Transverse colon (tissue), 4 donors: ENCODE results near the gene SLC1A7. TPM values are rescaled to one million over a fixed set of nuclear protein-coding genes. Genes with fewer than 3 reads are reported as not detected.

ENCODE experiments used
- DNase-seq: peaks from one replicate; pipeline ENCODE4 v3.0.0-alpha.2; 2019
- H3K27ac ChIP-seq, 4 donors: fragments of 200-600 bp; sonication (generic); 2 replicates each; pipeline ENCODE4 v1.5.1; 2016 to 2018; ENCODE audit warnings: inconsistent platforms in 4 of 4
- H3K27me3 ChIP-seq: fragments of 200-600 bp; sonication (generic); 2 replicates; pipeline ENCODE4 v1.5.1; 2017; ENCODE audit warnings: inconsistent platforms
- H3K36me3 ChIP-seq, 4 donors: fragments of 200-600 bp; sonication (generic); 2 replicates each; pipeline ENCODE4 v1.5.1; 2017 to 2019; ENCODE audit warnings: inconsistent platforms in 4 of 4
- H3K4me1 ChIP-seq, 4 donors: fragments of 200-600 bp; sonication (generic); 2 replicates each; pipeline ENCODE4 v1.5.1; 2017 to 2020; ENCODE audit warnings: inconsistent platforms in 4 of 4
- H3K4me3 ChIP-seq, 4 donors: fragments of 200-600 bp; sonication (generic); 1 replicate in 1 of 4; 2 replicates in 3 of 4; pipeline versions ENCODE4 v1.5.1 to v1.6.1; 2017 to 2019; ENCODE audit warnings: inconsistent platforms in 4 of 4
- H3K9me3 ChIP-seq, 2 donors: fragments of 200-600 bp; sonication (generic); 2 replicates each; pipeline ENCODE4 v1.5.1; 2017 to 2019; ENCODE audit warnings: inconsistent platforms in 2 of 2
- CTCF ChIP-seq, 5 experiments: fragments of 200-600 bp in 3 of 5; fragments of 450-650 bp in 2 of 5; sonication (generic) in 3 of 5; IDR thresholded peaks; 1 replicate in 2 of 5; 2 replicates in 3 of 5; pipeline ENCODE4 v1.5.1; 2016 to 2017; ENCODE audit warnings: antibody characterized with exemption in 5 of 5, inconsistent platforms in 3 of 5, mild to moderate bottlenecking in 2 of 5, moderate library complexity in 1 of 5
- EP300 ChIP-seq: sonication (generic); formaldehyde crosslinking; IDR thresholded peaks from one replicate; pipeline ENCODE4 v1.6.1; 2017; ENCODE audit warnings: antibody characterized with exemption, low read depth
- POLR2A ChIP-seq: fragments of 450-650 bp; IDR thresholded peaks from one replicate; pipeline ENCODE4 v1.6.1; 2016; ENCODE audit warnings: antibody characterized with exemption, mild to moderate bottlenecking, moderate library complexity
- POLR2AphosphoS5 ChIP-seq, 3 donors: sonication (generic); formaldehyde crosslinking; IDR thresholded peaks; one replicate each; pipeline ENCODE4 v1.6.1; 2016; ENCODE audit warnings: antibody characterized with exemption in 3 of 3
- WGBS, 2 donors: methylation state at CpG; one replicate each; pipeline ENCODE4 v1.1.5; 2018; ENCODE audit warnings: low coverage in 1 of 2; 5-methylcytosine and 5-hydroxymethylcytosine counted together
- in situ Hi-C, 4 donors: fragments of 200-750 bp; cut with MboI; loops; one replicate each; pipeline versions ENCODE4 v1.15.0 to v1.15.1; 2017; ENCODE audit warnings: low sequenced_read_pairs in 3 of 4, low pct_ligation_motif_present in 1 of 4, low pct_unique_long_range_greater_than_20kb in 1 of 4
- intact Hi-C: fragments of 100-400 bp; cut with DNase I; formaldehyde crosslinking; loops from one replicate; pipeline ENCODE4 v1.15.1; 2023; ENCODE audit warnings: low total_unique reads
- total RNA-seq, 4 donors: library from RNA; depleted of rRNA; stranded (reverse); fragments of >200 nt; gene quantifications; one replicate each; pipeline ENCODE4 v1.1.0, GENCODE V29; 2016

The SLC1A7 gene
- total RNA-seq = 1 to 10 TPM in 3 of 4 donors, not detected in 1; 1.1 to 1.6 (median 1.6) TPM

DNA sequence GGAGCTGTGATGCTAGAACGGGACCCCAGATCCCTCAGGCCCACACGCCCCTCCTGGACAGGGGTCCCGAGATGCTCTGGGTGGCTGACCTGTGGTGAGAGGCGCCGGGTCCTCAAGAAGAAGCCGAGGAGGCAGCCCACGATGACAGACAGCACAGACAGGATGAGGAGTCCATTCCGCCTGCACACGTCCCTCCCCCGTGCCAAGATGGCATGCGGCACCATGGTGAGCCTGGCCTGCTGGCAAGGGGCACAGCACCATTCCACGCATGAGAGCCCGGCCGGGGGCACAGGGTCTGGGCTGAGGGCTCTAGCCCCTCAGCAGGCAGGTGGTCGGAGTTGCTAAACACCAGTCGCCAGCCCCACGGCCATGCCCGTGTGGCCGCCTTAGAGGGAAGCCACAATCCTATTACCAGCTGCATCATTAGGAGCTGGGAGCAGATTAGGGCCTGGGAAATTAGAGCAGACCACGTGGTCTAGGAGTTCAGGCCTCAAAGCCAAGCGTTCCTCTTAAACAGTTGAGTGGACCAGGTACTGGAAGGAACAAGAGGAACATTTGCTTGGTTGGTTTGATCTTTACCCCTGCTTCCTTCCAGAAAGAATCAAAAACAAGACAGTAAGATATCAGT, at the start of gene SLC1A7:
Gene SLC1A7, minus strand, starts transcription at position 413 of the 628 bp plus-strand sequence. Its CDS starts 189 bp downstream, at position 224.
- H3K9me3 ChIP-seq = peaks cover 0 to 3% of the 10 kb centered on the region in 2 donors
- TF ChIP-seq CTCF (IDR thresholded peaks at IDR 0.05) (no peak), POLR2A (no peak), POLR2AphosphoS5 (IDR thresholded peaks at IDR 0.05) (no peak), EP300 (no peak)
- no peaks in the 10 kb centered on the region for H3K36me3 ChIP-seq
- H3K4me3 ChIP-seq = no peak within 1 kb of the TSS
- no peaks in the 10 kb centered on the region for H3K27me3 ChIP-seq
- DNase-seq = no peak
- peaks cover 4 to 14% (median 7%) of the 10 kb centered on the region in 4 donors for H3K4me1 ChIP-seq
- intact Hi-C loops = no loop called here
- H3K27ac ChIP-seq = no peak within 1 kb of the TSS
- 80 to 91% methylated on average over 1 to 21 of the region's 21 CpGs for WGBS, 2 donors
- in situ Hi-C loops = no loop called here

GRCh38 chr1:53190210-53190611, 47.8 kb upstream of the SLC1A7 start:
- no peak overlapping the region for H3K27ac ChIP-seq
- peaks cover 0 to 14% (median 8%) of the 10 kb centered on the region in 4 donors for H3K4me1 ChIP-seq
- DNase-seq = no peak
- H3K4me3 ChIP-seq = no peak overlapping the region
- in situ Hi-C loops (loop anchor here in 2 of 4 donors (25.0 kb wide), 3 partner anchors 253 to 478 kb away; partner anchors contain the start of genes ECHDC2 (in 1 of the 2) and SCP2 (in 1 of the 2)), intact Hi-C loops (no loop called here)
- no peaks in the 10 kb centered on the region for H3K36me3 ChIP-seq
- 44 to 70% methylated on average over 2 to 10 of the region's 10 CpGs for WGBS, 2 donors
- TF ChIP-seq EP300 (no peak), POLR2AphosphoS5 (IDR thresholded peaks at IDR 0.05) (no peak), POLR2A (no peak), CTCF (IDR thresholded peaks at IDR 0.05) (no peak)
- H3K27me3 ChIP-seq = no peaks in the 10 kb centered on the region
- no peaks in the 10 kb centered on the region for H3K9me3 ChIP-seq

GRCh38 chr1:53189061-53189460, 46.6 kb upstream of the SLC1A7 start:
- no peaks in the 10 kb centered on the region for H3K36me3 ChIP-seq

More at GRCh38 chr1:53189061-53189460, 46.6 kb upstream of the SLC1A7 start:
- intact Hi-C loops (loop anchor here (10.0 kb wide), 2 partner anchors 174 to 274 kb away; no protein-coding TSS in a partner anchor), in situ Hi-C loops (loop anchor here in 3 of 4 donors (10.0 to 25.0 kb wide), 4 partner anchors 252 to 484 kb away; partner anchors contain the start of genes ECHDC2 (in 1 of the 3) and SCP2 (in 1 of the 3))
- Histone ChIP-seq H3K27me3 (no peaks in the 10 kb centered on the region), H3K4me1 (peaks cover 0 to 19% (median 9%) of the 10 kb centered on the region in 4 donors), H3K9me3 (no peaks in the 10 kb centered on the region), H3K27ac (no peak overlapping the region), H3K4me3 (no peak overlapping the region)
- 68 to 90% methylated on average over 5 of the region's 5 CpGs for WGBS, 2 donors
- TF ChIP-seq POLR2AphosphoS5 (IDR thresholded peaks at IDR 0.05) (no peak), EP300 (no peak), CTCF (IDR thresholded peaks at IDR 0.05) (no peak), POLR2A (no peak)
- DNase-seq = no peak
